ENCODE data around the gene FBXL20.

DNA sequence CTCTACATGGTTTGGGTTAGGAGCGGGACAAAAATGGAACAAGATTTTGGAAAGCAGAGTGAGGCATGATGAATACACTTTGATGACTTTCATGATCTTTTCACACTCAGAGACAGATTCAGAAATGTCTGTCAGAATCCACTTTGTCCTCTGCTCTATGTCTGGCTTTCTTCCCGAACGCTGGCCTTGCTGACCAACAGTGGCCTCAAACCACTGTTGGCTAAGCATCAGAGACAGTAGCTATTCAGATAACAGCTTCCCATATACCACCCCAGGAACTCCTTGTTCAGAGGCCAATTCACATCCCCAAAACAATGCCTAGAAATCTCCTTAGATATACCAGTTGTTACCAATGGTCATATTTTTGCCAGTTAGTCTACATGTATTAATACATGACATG, 40.9 kb downstream of the FBXL20 start:
- TF ChIP-seq, protein P1, sequence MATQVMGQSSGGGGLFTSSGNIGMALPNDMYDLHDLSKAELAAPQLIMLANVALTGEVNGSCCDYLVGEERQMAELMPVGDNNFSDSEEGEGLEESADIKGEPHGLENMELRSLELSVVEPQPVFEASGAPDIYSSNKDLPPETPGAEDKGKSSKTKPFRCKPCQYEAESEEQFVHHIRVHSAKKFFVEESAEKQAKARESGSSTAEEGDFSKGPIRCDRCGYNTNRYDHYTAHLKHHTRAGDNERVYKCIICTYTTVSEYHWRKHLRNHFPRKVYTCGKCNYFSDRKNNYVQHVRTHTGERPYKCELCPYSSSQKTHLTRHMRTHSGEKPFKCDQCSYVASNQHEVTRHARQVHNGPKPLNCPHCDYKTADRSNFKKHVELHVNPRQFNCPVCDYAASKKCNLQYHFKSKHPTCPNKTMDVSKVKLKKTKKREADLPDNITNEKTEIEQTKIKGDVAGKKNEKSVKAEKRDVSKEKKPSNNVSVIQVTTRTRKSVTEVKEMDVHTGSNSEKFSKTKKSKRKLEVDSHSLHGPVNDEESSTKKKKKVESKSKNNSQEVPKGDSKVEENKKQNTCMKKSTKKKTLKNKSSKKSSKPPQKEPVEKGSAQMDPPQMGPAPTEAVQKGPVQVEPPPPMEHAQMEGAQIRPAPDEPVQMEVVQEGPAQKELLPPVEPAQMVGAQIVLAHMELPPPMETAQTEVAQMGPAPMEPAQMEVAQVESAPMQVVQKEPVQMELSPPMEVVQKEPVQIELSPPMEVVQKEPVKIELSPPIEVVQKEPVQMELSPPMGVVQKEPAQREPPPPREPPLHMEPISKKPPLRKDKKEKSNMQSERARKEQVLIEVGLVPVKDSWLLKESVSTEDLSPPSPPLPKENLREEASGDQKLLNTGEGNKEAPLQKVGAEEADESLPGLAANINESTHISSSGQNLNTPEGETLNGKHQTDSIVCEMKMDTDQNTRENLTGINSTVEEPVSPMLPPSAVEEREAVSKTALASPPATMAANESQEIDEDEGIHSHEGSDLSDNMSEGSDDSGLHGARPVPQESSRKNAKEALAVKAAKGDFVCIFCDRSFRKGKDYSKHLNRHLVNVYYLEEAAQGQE (IDR thresholded peaks at IDR 0.05; ENCODE audit: insufficient read depth in 1 of 2, low read depth in 2 of 2, low read length in 1 of 2) = no peak
- no peak for TF ChIP-seq CTCF (IDR thresholded peaks at IDR 0.05)
- TF ChIP-seq POLR2AphosphoS5 (IDR thresholded peaks at IDR 0.05; ENCODE audit: low read depth, low read length) = no peak
- no peak for TF ChIP-seq SIN3A (IDR thresholded peaks at IDR 0.05; ENCODE audit: borderline replicate concordance, insufficient read depth, low read depth, low read length)
- TF ChIP-seq TCF7L2 (IDR thresholded peaks at IDR 0.05; ENCODE audit: low read depth, low read length) = no peak
